PFSK-1 (cell line): ENCODE data around the gene HBA1.

Experiments used
- FOXP2 ChIP-seq: optimal IDR thresholded peaks from 2 replicates; pipeline ENCODE3; 2011; ENCODE audit warnings: borderline replicate concordance, control low read depth, inconsistent platforms; ENCODE audit not compliant: insufficient read depth; ENCODE audit errors: extremely low read length, extremely low read depth
- POLR2AphosphoS5 ChIP-seq: IDR thresholded peaks from 2 replicates; pipeline ENCODE4 v1.6.1; 2012; ENCODE audit warnings: low read depth, mild to moderate bottlenecking, control low read depth, low read length, moderate library complexity
- REST ChIP-seq, 2 experiments: IDR thresholded peaks; 2 replicates each; pipeline versions ENCODE4 v1.6.1 to v1.8.0; 2011 to 2012; ENCODE audit warnings: low read depth in 2 of 2, low read length in 2 of 2, control low read depth in 1 of 2, inconsistent platforms in 1 of 2, mild to moderate bottlenecking in 1 of 2, moderate library complexity in 1 of 2; ENCODE audit not compliant: insufficient read depth in 1 of 2
- SIN3A ChIP-seq: IDR thresholded peaks from 2 replicates; pipeline ENCODE4 v1.6.1; 2012; ENCODE audit warnings: mild to moderate bottlenecking, low read length, moderate library complexity, borderline replicate concordance; ENCODE audit not compliant: insufficient read depth
- TAF1 ChIP-seq: IDR thresholded peaks from 2 replicates; pipeline ENCODE4 v1.6.1; 2012; ENCODE audit warnings: low read length, control low read depth, borderline replicate concordance; ENCODE audit not compliant: insufficient read depth

HBA1 gene

GRCh38 chr16:194516-194915, 18.0 kb downstream of the HBA1 start:
- TF ChIP-seq POLR2AphosphoS5 (no peak), REST (IDR thresholded peaks at IDR 0.05; ENCODE audit: insufficient read depth in 1 of 2, low read depth in 2 of 2, low read length in 2 of 2) (no peak), SIN3A (no peak), FOXP2 (no peak), TAF1 (no peak)

- no peak for TF ChIP-seq TAF1
- no peak for TF ChIP-seq POLR2AphosphoS5
- TF ChIP-seq FOXP2 = no peak
- TF ChIP-seq REST (IDR thresholded peaks at IDR 0.05; ENCODE audit: insufficient read depth in 1 of 2, low read depth in 2 of 2, low read length in 2 of 2) = no peak
- no peak for TF ChIP-seq SIN3A
Measured at GRCh38 chr16:200388-200787, 23.9 kb downstream of the HBA1 start.

GRCh38 chr16:203246-203645, 26.8 kb downstream of the HBA1 start:
- no peak for TF ChIP-seq POLR2AphosphoS5
- no peak for TF ChIP-seq SIN3A
- no peak for TF ChIP-seq FOXP2
- no peak for TF ChIP-seq REST (IDR thresholded peaks at IDR 0.05; ENCODE audit: insufficient read depth in 1 of 2, low read depth in 2 of 2, low read length in 2 of 2)
- TF ChIP-seq TAF1 = no peak

- TF ChIP-seq POLR2AphosphoS5 (no peak), REST (IDR thresholded peaks at IDR 0.05; ENCODE audit: insufficient read depth in 1 of 2, low read depth in 2 of 2, low read length in 2 of 2) (no peak), TAF1 (no peak), SIN3A (no peak), FOXP2 (no peak)
Measured at GRCh38 chr16:212999-213398, 36.5 kb downstream of the HBA1 start.

GRCh38 chr16:220021-220420, 43.5 kb downstream of the HBA1 start:
- TF ChIP-seq REST (IDR thresholded peaks at IDR 0.05; ENCODE audit: insufficient read depth in 1 of 2, low read depth in 2 of 2, low read length in 2 of 2) (no peak), TAF1 (no peak), POLR2AphosphoS5 (no peak), SIN3A (no peak), FOXP2 (no peak)
